ENCODE results near the gene IGF1R.
"Not testable (repeated sequence)": the region's sequence is repeated elsewhere in the genome, so short reads cannot be mapped to it uniquely, and the experiment has no call there.

The IGF1R gene

DNA sequence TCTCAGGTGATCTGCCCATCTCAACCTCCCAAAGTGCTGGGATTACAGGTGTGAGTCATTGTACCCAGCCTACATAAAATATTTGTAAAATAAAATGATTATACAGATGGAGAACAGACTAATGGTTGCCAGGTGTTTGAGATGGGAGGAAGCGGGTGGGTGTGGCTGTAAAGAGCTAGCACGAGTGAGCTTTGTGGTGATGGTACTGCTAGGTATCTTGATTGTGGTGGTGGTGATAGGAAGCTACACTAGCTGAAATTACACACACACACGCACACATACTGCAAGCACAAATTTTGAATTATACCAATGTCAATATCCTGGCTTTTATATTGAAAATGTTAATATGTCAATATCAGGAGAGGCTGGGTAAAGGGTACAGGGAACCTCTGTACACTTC is 353.9 kb downstream of the IGF1R start:
- H3K4me2 ChIP-seq (ENCODE audit: low read depth, low read length, poor library complexity, severe bottlenecking), result no peak overlapping the region

DNA sequence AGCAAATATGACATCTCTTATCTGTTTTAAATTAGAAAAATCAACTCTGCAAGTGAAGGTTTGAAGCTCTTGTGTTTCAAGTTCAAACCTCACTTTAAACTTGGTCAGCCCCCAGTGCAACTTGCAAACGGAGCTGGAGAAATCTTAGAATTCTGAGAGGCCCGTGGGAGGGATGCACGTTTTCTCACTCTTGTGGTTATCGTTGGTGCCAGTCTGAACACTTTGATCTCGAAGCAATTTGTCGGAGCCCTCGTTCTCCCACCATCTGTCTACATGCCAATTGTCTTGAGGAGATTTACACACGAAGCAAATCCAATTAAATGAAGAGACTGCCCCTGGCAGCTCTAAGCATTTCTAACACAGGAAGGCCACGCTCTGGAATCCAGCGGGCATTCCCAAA is 355.0 kb downstream of the IGF1R start:
- H3K4me2 ChIP-seq (ENCODE audit: low read depth, low read length, poor library complexity, severe bottlenecking); H3K9me2 ChIP-seq (replicated peaks; ENCODE audit: insufficient read depth, low read length); H3K4me3 ChIP-seq (ENCODE audit: insufficient read depth, low read length, poor library complexity, severe bottlenecking); H3K9ac ChIP-seq (ENCODE audit: low read length); H3K9me3 ChIP-seq (ENCODE audit: insufficient read depth, low read length); H3K36me3 ChIP-seq (ENCODE audit: low read length); H2AFZ ChIP-seq (ENCODE audit: low read depth, low read length, severe bottlenecking); H3K79me2 ChIP-seq (ENCODE audit: insufficient read depth, low read length); H3K27me3 ChIP-seq (ENCODE audit: low read length); H3F3A ChIP-seq (ENCODE audit: insufficient read depth); H3K27ac ChIP-seq (ENCODE audit: low read depth, low read length); H4K20me1 ChIP-seq (ENCODE audit: low read depth, low read length): not testable (repeated sequence)

More for the DNA sequence above, 353.9 kb downstream of the IGF1R start:
- Histone ChIP-seq H3K79me2 (ENCODE audit: insufficient read depth, low read length) (no peaks in the 10 kb centered on the region), H3F3A (ENCODE audit: insufficient read depth) (no peaks in the 10 kb centered on the region), H3K9ac (ENCODE audit: low read length) (no peak overlapping the region), H3K27me3 (ENCODE audit: low read length) (no peaks in the 10 kb centered on the region), H3K36me3 (ENCODE audit: low read length) (no peaks in the 10 kb centered on the region), H3K4me3 (ENCODE audit: insufficient read depth, low read length, poor library complexity, severe bottlenecking) (no peak overlapping the region), H2AFZ (ENCODE audit: low read depth, low read length, severe bottlenecking) (no peak overlapping the region), H3K9me2 (replicated peaks; ENCODE audit: insufficient read depth, low read length) (no peaks in the 10 kb centered on the region), H3K27ac (ENCODE audit: low read depth, low read length) (no peak overlapping the region), H3K9me3 (ENCODE audit: insufficient read depth, low read length) (no peaks in the 10 kb centered on the region), H4K20me1 (ENCODE audit: low read depth, low read length) (no peaks in the 10 kb centered on the region)
- TF ChIP-seq EZH2phosphoT487 (conservative IDR thresholded peaks at IDR 0.05; ENCODE audit: low read length), result no peak
- TF ChIP-seq, protein P1, sequence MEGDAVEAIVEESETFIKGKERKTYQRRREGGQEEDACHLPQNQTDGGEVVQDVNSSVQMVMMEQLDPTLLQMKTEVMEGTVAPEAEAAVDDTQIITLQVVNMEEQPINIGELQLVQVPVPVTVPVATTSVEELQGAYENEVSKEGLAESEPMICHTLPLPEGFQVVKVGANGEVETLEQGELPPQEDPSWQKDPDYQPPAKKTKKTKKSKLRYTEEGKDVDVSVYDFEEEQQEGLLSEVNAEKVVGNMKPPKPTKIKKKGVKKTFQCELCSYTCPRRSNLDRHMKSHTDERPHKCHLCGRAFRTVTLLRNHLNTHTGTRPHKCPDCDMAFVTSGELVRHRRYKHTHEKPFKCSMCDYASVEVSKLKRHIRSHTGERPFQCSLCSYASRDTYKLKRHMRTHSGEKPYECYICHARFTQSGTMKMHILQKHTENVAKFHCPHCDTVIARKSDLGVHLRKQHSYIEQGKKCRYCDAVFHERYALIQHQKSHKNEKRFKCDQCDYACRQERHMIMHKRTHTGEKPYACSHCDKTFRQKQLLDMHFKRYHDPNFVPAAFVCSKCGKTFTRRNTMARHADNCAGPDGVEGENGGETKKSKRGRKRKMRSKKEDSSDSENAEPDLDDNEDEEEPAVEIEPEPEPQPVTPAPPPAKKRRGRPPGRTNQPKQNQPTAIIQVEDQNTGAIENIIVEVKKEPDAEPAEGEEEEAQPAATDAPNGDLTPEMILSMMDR (IDR thresholded peaks at IDR 0.05; ENCODE audit: insufficient read depth, low read length, poor library complexity, severe bottlenecking), result no peak

DNA sequence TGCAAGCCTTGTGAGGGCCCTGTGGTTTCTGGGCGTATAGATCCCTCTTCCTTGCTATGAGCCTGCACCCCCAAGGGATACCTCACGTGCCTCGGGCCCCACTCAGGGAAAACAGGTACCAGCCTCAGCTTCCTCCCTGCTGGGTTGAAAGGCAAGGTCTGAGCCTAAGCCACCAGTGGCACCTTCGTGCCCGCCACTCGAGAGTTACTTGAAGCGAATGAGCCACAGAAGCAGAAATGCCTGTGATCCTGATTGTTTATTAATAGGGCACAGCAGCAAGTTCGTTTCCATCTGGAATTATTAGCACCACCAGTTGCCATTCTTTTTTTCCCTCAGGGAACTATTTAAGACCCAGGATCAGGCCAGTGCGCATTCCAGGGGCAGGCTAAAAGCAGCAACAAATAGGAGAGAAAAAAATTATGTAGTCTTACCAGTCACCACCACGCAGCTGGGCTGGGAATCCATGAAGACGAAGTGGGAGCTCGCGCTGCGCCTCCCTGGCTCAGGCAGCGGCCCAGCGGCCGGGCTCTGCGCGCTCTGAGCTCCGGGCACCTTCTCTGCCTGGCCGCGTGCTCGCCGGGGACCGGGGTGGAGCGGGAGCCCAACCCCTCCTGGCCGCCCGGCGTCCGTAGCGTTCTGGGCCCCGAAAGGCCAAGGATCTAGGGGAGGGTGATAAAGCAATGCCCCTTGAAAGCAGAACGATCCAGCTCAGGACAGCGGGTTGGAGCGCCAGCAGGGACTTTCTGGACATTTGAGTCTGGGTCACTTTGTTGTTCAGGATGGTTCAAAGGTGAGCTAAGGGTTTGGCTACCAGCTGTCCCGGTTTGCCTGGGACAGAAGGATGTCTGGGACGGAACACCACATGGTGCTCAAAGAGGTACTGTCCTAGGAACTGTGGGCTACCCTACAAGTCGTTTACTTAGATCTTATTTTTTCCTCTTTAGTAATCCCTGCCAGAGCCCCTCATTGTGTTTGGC is 356.9 kb downstream of the IGF1R start:
- H3K9me3 ChIP-seq (ENCODE audit: insufficient read depth, low read length); H4K20me1 ChIP-seq (ENCODE audit: low read depth, low read length); H3K9ac ChIP-seq (ENCODE audit: low read length); H3K27me3 ChIP-seq (ENCODE audit: low read length); H3K36me3 ChIP-seq (ENCODE audit: low read length); H3K4me3 ChIP-seq (ENCODE audit: insufficient read depth, low read length, poor library complexity, severe bottlenecking); H3K4me2 ChIP-seq (ENCODE audit: low read depth, low read length, poor library complexity, severe bottlenecking); H3K79me2 ChIP-seq (ENCODE audit: insufficient read depth, low read length); H3K27ac ChIP-seq (ENCODE audit: low read depth, low read length); H3K9me2 ChIP-seq (replicated peaks; ENCODE audit: insufficient read depth, low read length); H3F3A ChIP-seq (ENCODE audit: insufficient read depth); H2AFZ ChIP-seq (ENCODE audit: low read depth, low read length, severe bottlenecking): not testable (repeated sequence)

DNA sequence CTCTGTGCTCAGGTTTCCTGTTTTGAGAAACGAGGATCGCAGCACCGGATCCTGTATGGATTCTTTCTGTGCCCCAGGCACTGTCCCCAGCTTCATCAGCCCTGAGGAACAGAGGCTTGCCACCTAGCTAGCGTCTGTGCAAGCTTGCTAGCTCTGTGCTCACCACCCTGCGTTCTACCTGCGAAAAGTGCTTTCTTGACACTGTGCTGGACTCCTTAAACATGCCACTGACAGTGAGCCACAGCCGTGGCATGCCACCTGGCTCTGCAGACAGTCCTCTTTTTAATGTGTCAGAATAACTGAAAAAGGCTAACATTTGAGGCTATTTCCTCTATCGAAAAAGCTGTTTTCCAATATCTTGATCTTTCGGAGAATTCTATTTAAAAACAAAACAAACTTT is 357.8 kb downstream of the IGF1R start:
- no peaks in the 10 kb centered on the region for H3K9me3 ChIP-seq (ENCODE audit: insufficient read depth, low read length)
- H3K36me3 ChIP-seq (ENCODE audit: low read length), result no peaks in the 10 kb centered on the region
- no peak overlapping the region for H3K27ac ChIP-seq (ENCODE audit: low read depth, low read length)
- no peak overlapping the region for H3K4me2 ChIP-seq (ENCODE audit: low read depth, low read length, poor library complexity, severe bottlenecking)
- no peak overlapping the region for H3K4me3 ChIP-seq (ENCODE audit: insufficient read depth, low read length, poor library complexity, severe bottlenecking)
- H3K9me2 ChIP-seq (replicated peaks; ENCODE audit: insufficient read depth, low read length), result no peaks in the 10 kb centered on the region
- no peaks in the 10 kb centered on the region for H4K20me1 ChIP-seq (ENCODE audit: low read depth, low read length)
- no peak overlapping the region for H3K9ac ChIP-seq (ENCODE audit: low read length)
- no peaks in the 10 kb centered on the region for H3K27me3 ChIP-seq (ENCODE audit: low read length)
- no peaks in the 10 kb centered on the region for H3F3A ChIP-seq (ENCODE audit: insufficient read depth)
- no peak overlapping the region for H2AFZ ChIP-seq (ENCODE audit: low read depth, low read length, severe bottlenecking)
- H3K79me2 ChIP-seq (ENCODE audit: insufficient read depth, low read length), result no peaks in the 10 kb centered on the region
- no peak for TF ChIP-seq EZH2phosphoT487 (conservative IDR thresholded peaks at IDR 0.05; ENCODE audit: low read length)
- TF ChIP-seq, protein P1 (IDR thresholded peaks at IDR 0.05; ENCODE audit: insufficient read depth, low read length, poor library complexity, severe bottlenecking), result no peak
